Cardiac muscle cell (in vitro differentiated cells and primary cell): ENCODE data around the gene TOP3B. TPM values are rescaled to one million over a fixed set of nuclear protein-coding genes. Genes with fewer than 3 reads are reported as not detected.

Experiments
- DNase-seq, 2 donors: peaks; one replicate each; pipeline versions ENCODE4 v3.0.0 to v3.0.0-alpha.2; 2010 to 2017; ENCODE audit warnings: low read depth in 1 of 2, low spot score in 1 of 2
- H3K27ac ChIP-seq: fragments of 200-600 bp; sonication (generic); 2 replicates; pipeline ENCODE4 v1.5.1; 2016
- H3K27me3 ChIP-seq: fragments of 200-600 bp; sonication (generic); 2 replicates; pipeline ENCODE4 v1.6.0; 2016; ENCODE audit warnings: control low read depth
- H3K36me3 ChIP-seq: fragments of 200-600 bp; sonication (generic); 2 replicates; pipeline ENCODE4 v1.5.1; 2016; ENCODE audit warnings: control low read depth
- H3K4me1 ChIP-seq: fragments of 200-600 bp; sonication (generic); 2 replicates; pipeline ENCODE4 v1.8.1; 2017; ENCODE audit warnings: low read depth, mild to moderate bottlenecking, mixed run types
- H3K4me3 ChIP-seq: fragments of 200-600 bp; sonication (generic); 2 replicates; pipeline ENCODE4 v1.5.1; 2016; ENCODE audit warnings: mild to moderate bottlenecking
- H3K9me3 ChIP-seq: fragments of 200-600 bp; sonication (generic); 2 replicates; pipeline ENCODE4 v1.5.1; 2017; ENCODE audit warnings: low read depth, mild to moderate bottlenecking, control low read depth
- CTCF ChIP-seq: IDR thresholded peaks from 2 replicates; pipeline ENCODE4 v1.5.1; 2012; ENCODE audit warnings: low read depth, mild to moderate bottlenecking, low read length
- polyA plus RNA-seq: library from polyadenylated mRNA; unstranded; fragments of >200 nt; fragmentation: Nextera tagmentation; extraction: Ambion mirVana; gene quantifications from 2 replicates; pipeline ENCODE4 v1.2.1, GENCODE V29; 2016
- total RNA-seq: library from RNA; depleted of rRNA; stranded (reverse); fragments of >200 nt; gene quantifications from 2 replicates; pipeline ENCODE4 v1.2.3, GENCODE V29; 2016

The TOP3B gene
- total and polyA plus RNA-seq, 2 experiments from 2014 or later: 30.7 to 43.6 TPM

GRCh38 chr22:21951062-21951461 lies 31.5 kb downstream of the TOP3B start:
- Histone ChIP-seq H3K4me1 (peaks cover 16% of the 10 kb centered on the region), H3K27ac (no peak overlapping the region), H3K36me3 (no peaks in the 10 kb centered on the region), H3K27me3 (no peaks in the 10 kb centered on the region), H3K4me3 (no peak overlapping the region), H3K9me3 (no peaks in the 10 kb centered on the region)
- DNase-seq: no peak
- no peak for TF ChIP-seq CTCF

GRCh38 chr22:21949948-21950347 lies 32.6 kb downstream of the TOP3B start:
- Histone ChIP-seq H3K9me3 (no peaks in the 10 kb centered on the region), H3K4me3 (no peak overlapping the region), H3K36me3 (no peaks in the 10 kb centered on the region), H3K4me1 (peaks cover 16% of the 10 kb centered on the region), H3K27ac (no peak overlapping the region), H3K27me3 (no peaks in the 10 kb centered on the region)
- DNase-seq: no peak
- no peak for TF ChIP-seq CTCF

GRCh38 chr22:21949569-21949918 lies 33.0 kb downstream of the TOP3B start:
- Histone ChIP-seq H3K4me1 (peaks cover 16% of the 10 kb centered on the region), H3K36me3 (peaks cover 2% of the 10 kb centered on the region), H3K4me3 (no peak overlapping the region), H3K27ac (no peak overlapping the region), H3K9me3 (no peaks in the 10 kb centered on the region), H3K27me3 (no peaks in the 10 kb centered on the region)
- no peak for TF ChIP-seq CTCF
- DNase-seq: no peak

GRCh38 chr22:21948824-21949568 lies 33.6 kb downstream of the TOP3B start:
- no peak for TF ChIP-seq CTCF
- no peak for DNase-seq
- no peak overlapping the region for H3K4me3 ChIP-seq
- no peak overlapping the region for H3K27ac ChIP-seq
- H3K4me1 ChIP-seq: peaks cover 16% of the 10 kb centered on the region
- no peaks in the 10 kb centered on the region for H3K9me3 ChIP-seq
- H3K27me3 ChIP-seq: no peaks in the 10 kb centered on the region
- H3K36me3 ChIP-seq: peaks cover 2% of the 10 kb centered on the region

GRCh38 chr22:21948390-21948789 lies 34.2 kb downstream of the TOP3B start:
- Histone ChIP-seq H3K4me3 (no peak overlapping the region), H3K36me3 (peaks cover 2% of the 10 kb centered on the region), H3K4me1 (peaks cover 16% of the 10 kb centered on the region), H3K9me3 (no peaks in the 10 kb centered on the region), H3K27ac (no peak overlapping the region), H3K27me3 (no peaks in the 10 kb centered on the region)
- peak in 1 of 2 donors; percentile 10 for DNase-seq
- no peak for TF ChIP-seq CTCF
